ENCODE data around the gene NACAD.

The NACAD gene

DNA sequence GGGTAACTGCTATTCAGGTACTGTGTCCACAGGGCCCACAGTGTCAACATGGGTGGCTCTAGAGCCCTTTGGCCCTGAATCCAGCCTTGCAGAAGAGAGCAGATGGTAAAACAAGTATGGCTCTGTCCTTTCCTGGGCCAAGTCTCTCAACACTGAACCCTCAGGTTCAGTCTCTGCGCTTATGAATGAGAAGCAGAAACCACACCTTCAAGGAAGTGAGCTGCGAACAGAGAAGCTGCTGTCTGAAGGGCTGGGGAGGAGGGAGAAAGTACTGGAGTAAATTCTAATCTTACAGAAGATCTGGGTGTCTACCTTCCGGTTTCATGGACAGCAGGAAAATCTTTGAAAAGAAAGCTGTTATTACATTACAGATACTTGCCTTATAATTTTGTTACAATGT, 18.6 kb upstream of the NACAD start:
- POLR2A ChIA-PET, result no interaction called here
- no peaks in the 10 kb centered on the region for H3K4me1 ChIP-seq (ENCODE audit: control insufficient read depth, insufficient read depth, low read length)
- H3K36me3 ChIP-seq (ENCODE audit: control insufficient read depth in 2 of 2, insufficient read depth in 1 of 2, low read length in 2 of 2), result peaks cover 10 to 71% of the 10 kb centered on the region in 2 experiments
- H3K9me3 ChIP-seq (ENCODE audit: control insufficient read depth, insufficient read depth, low read depth, low read length), result no peaks in the 10 kb centered on the region
- H3K4me3 ChIP-seq (ENCODE audit: low read depth, low read length), result no peak overlapping the region
- CTCF ChIA-PET, result no interaction called here
- no peak overlapping the region for H3K27ac ChIP-seq (ENCODE audit: extremely low read depth, low read depth, low read length)
- no peak for TF ChIP-seq ZNF664 (tag by site-specific recombination; IDR thresholded peaks at IDR 0.05)
- TF ChIP-seq ZNF791 (tag by site-specific recombination; IDR thresholded peaks at IDR 0.05), result no peak
- no peak for TF ChIP-seq ZSCAN4 (tag by site-specific recombination; IDR thresholded peaks at IDR 0.05)
- TF ChIP-seq ZFP37 (tag by site-specific recombination; IDR thresholded peaks at IDR 0.05), result no peak
- TF ChIP-seq ZNF623 (tag by site-specific recombination; IDR thresholded peaks at IDR 0.05), result no peak
- TF ChIP-seq BCL6B (tag by site-specific recombination; IDR thresholded peaks at IDR 0.05), result no peak
- no peak for TF ChIP-seq ZNF335 (tag by site-specific recombination; conservative IDR thresholded peaks at IDR 0.05)
- TF ChIP-seq ZNF530 (tag by site-specific recombination; IDR thresholded peaks at IDR 0.05; ENCODE audit: low read depth), result no peak
- TF ChIP-seq ZNF354C (tag by site-specific recombination; IDR thresholded peaks at IDR 0.05; ENCODE audit: borderline replicate concordance, low read depth), result no peak
- no peak for TF ChIP-seq GFI1B (tag by site-specific recombination; IDR thresholded peaks at IDR 0.05)
- no peak for TF ChIP-seq ZNF23 (tag by site-specific recombination; IDR thresholded peaks at IDR 0.05; ENCODE audit: borderline replicate concordance)
- TF ChIP-seq, protein P1, sequence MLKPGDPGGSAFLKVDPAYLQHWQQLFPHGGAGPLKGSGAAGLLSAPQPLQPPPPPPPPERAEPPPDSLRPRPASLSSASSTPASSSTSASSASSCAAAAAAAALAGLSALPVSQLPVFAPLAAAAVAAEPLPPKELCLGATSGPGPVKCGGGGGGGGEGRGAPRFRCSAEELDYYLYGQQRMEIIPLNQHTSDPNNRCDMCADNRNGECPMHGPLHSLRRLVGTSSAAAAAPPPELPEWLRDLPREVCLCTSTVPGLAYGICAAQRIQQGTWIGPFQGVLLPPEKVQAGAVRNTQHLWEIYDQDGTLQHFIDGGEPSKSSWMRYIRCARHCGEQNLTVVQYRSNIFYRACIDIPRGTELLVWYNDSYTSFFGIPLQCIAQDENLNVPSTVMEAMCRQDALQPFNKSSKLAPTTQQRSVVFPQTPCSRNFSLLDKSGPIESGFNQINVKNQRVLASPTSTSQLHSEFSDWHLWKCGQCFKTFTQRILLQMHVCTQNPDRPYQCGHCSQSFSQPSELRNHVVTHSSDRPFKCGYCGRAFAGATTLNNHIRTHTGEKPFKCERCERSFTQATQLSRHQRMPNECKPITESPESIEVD (tag by site-specific recombination; IDR thresholded peaks at IDR 0.05), result no peak
- no peak for TF ChIP-seq ZNF416 (tag by site-specific recombination; IDR thresholded peaks at IDR 0.05)
- TF ChIP-seq ZNF311 (tag by site-specific recombination; IDR thresholded peaks at IDR 0.05; ENCODE audit: borderline replicate concordance), result no peak
- TF ChIP-seq ZIC2 (tag by site-specific recombination; IDR thresholded peaks at IDR 0.05), result no peak

GRCh38 chr7:45106820-45107219, 18.1 kb upstream of the NACAD start:
- Histone ChIP-seq H3K4me3 (ENCODE audit: low read depth, low read length) (no peak overlapping the region), H3K27ac (ENCODE audit: extremely low read depth, low read depth, low read length) (no peak overlapping the region), H3K36me3 (ENCODE audit: control insufficient read depth in 2 of 2, insufficient read depth in 1 of 2, low read length in 2 of 2) (peaks cover 10 to 76% of the 10 kb centered on the region in 2 experiments), H3K4me1 (ENCODE audit: control insufficient read depth, insufficient read depth, low read length) (no peaks in the 10 kb centered on the region), H3K9me3 (ENCODE audit: control insufficient read depth, insufficient read depth, low read depth, low read length) (no peaks in the 10 kb centered on the region)
- CTCF ChIA-PET, result no interaction called here
- POLR2A ChIA-PET, result no interaction called here
- TF ChIP-seq ZBTB8A (tag by site-specific recombination; IDR thresholded peaks at IDR 0.05), result no peak
- TF ChIP-seq, protein P2, sequence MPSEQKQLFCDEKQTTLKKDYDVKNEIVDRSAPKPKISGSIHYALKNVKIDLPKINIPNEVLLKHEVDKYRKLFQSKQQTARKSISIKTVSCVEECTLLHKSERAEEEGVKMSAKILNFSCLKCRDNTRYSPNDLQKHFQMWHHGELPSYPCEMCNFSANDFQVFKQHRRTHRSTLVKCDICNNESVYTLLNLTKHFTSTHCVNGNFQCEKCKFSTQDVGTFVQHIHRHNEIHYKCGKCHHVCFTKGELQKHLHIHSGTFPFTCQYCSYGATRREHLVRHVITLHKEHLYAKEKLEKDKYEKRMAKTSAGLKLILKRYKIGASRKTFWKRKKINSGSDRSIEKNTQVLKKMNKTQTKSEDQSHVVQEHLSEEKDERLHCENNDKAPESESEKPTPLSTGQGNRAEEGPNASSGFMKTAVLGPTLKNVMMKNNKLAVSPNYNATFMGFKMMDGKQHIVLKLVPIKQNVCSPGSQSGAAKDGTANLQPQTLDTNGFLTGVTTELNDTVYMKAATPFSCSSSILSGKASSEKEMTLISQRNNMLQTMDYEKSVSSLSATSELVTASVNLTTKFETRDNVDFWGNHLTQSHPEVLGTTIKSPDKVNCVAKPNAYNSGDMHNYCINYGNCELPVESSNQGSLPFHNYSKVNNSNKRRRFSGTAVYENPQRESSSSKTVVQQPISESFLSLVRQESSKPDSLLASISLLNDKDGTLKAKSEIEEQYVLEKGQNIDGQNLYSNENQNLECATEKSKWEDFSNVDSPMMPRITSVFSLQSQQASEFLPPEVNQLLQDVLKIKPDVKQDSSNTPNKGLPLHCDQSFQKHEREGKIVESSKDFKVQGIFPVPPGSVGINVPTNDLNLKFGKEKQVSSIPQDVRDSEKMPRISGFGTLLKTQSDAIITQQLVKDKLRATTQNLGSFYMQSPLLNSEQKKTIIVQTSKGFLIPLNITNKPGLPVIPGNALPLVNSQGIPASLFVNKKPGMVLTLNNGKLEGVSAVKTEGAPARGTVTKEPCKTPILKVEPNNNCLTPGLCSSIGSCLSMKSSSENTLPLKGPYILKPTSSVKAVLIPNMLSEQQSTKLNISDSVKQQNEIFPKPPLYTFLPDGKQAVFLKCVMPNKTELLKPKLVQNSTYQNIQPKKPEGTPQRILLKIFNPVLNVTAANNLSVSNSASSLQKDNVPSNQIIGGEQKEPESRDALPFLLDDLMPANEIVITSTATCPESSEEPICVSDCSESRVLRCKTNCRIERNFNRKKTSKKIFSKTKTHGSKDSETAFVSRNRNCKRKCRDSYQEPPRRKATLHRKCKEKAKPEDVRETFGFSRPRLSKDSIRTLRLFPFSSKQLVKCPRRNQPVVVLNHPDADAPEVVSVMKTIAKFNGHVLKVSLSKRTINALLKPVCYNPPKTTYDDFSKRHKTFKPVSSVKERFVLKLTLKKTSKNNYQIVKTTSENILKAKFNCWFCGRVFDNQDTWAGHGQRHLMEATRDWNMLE (tag by site-specific recombination; conservative IDR thresholded peaks at IDR 0.05; ENCODE audit: low read depth), result no peak
- no peak for TF ChIP-seq ZNF121 (tag by site-specific recombination; IDR thresholded peaks at IDR 0.05)
- no peak for TF ChIP-seq KLF7 (tag by site-specific recombination; IDR thresholded peaks at IDR 0.05; ENCODE audit: borderline replicate concordance)
- TF ChIP-seq TRIM28 (IDR thresholded peaks at IDR 0.05; ENCODE audit: borderline replicate concordance, low read length), result no peak
- TF ChIP-seq ZNF391 (tag by site-specific recombination; IDR thresholded peaks at IDR 0.05; ENCODE audit: borderline replicate concordance, low read depth), result no peak
- no peak for TF ChIP-seq ZNF184 (tag by site-specific recombination; IDR thresholded peaks at IDR 0.05)
- no peak for TF ChIP-seq ZNF785 (tag by site-specific recombination; IDR thresholded peaks at IDR 0.05)
- no peak for TF ChIP-seq ZNF274 (IDR thresholded peaks at IDR 0.05; ENCODE audit: low read length)
- no peak for TF ChIP-seq ZNF274 (tag by site-specific recombination; IDR thresholded peaks at IDR 0.05; ENCODE audit: borderline replicate concordance)
- TF ChIP-seq ZNF645 (tag by site-specific recombination; IDR thresholded peaks at IDR 0.05), result no peak

Measured in HEK293 (cell line).